Neural cell (in vitro differentiated cells): ENCODE measurements around the gene RIN3. TPM values are rescaled to one million over a fixed set of nuclear protein-coding genes. Genes with fewer than 3 reads are reported as not detected.

Source experiments
- H2AFZ ChIP-seq: fragments of 200-600, 300-800 bp; sonication (generic), shearing (Covaris generic); 2 replicates; pipeline ENCODE4 v1.6.0; 2014; ENCODE audit warnings: low read depth, mild to moderate bottlenecking, antibody characterized with exemption, low read length, moderate library complexity
- H3F3A ChIP-seq: fragments of 200-600 bp; shearing (Covaris generic); 2 replicates; pipeline ENCODE4 v1.6.1; 2016; ENCODE audit warnings: mild to moderate bottlenecking, moderate library complexity, mixed read lengths, antibody characterized with exemption, low read length; ENCODE audit not compliant: insufficient read depth, poor library complexity, severe bottlenecking
- H3K27ac ChIP-seq: fragments of 200-600, 300-800 bp; sonication (generic), shearing (Covaris generic); 2 replicates; pipeline ENCODE4 v1.5.1; 2014; ENCODE audit warnings: mild to moderate bottlenecking, low read length, moderate library complexity
- H3K27me3 ChIP-seq: fragments of 300-800, 200-600 bp; sonication (generic), shearing (Covaris generic); 2 replicates; pipeline ENCODE4 v1.6.0; 2014; ENCODE audit warnings: mild to moderate bottlenecking, low read depth, low read length, moderate library complexity; ENCODE audit not compliant: insufficient read depth
- H3K36me3 ChIP-seq: fragments of 300-800, 200-600 bp; sonication (generic), shearing (Covaris generic); 2 replicates; pipeline ENCODE4 v1.5.1; 2014; ENCODE audit warnings: mild to moderate bottlenecking, antibody characterized with exemption, low read length, moderate library complexity; ENCODE audit not compliant: insufficient read depth
- H3K4me2 ChIP-seq: fragments of 300-800, 200-600 bp; sonication (generic), shearing (Covaris generic); 2 replicates; pipeline ENCODE4 v1.6.0; 2014; ENCODE audit warnings: mild to moderate bottlenecking, low read length
- H3K4me3 ChIP-seq: fragments of 300-800, 200-600 bp; sonication (generic), shearing (Covaris generic); 2 replicates; pipeline ENCODE4 v1.5.1; 2014; ENCODE audit warnings: mild to moderate bottlenecking, low read length, moderate library complexity
- H3K79me2 ChIP-seq: fragments of 200-600 bp; shearing (Covaris generic); replicated peaks from 2 replicates; pipeline ENCODE4 v1.6.0; 2014; ENCODE audit warnings: mild to moderate bottlenecking, low read length, moderate library complexity; ENCODE audit not compliant: insufficient read depth
- H3K9ac ChIP-seq: fragments of 300-800, 200-600 bp; sonication (generic), shearing (Covaris generic); 2 replicates; pipeline ENCODE4 v1.6.1; 2016; ENCODE audit warnings: mild to moderate bottlenecking, low read length, mixed read lengths
- H3K9me2 ChIP-seq: fragments of 200-600 bp; shearing (Covaris generic); 2 replicates; pipeline ENCODE4 v1.6.1; 2016; ENCODE audit warnings: mild to moderate bottlenecking, low read length, mixed read lengths; ENCODE audit not compliant: insufficient read depth
- H3K9me3 ChIP-seq: fragments of 200-600, 300-800 bp; sonication (generic), shearing (Covaris generic); 2 replicates; pipeline ENCODE4 v1.6.1; 2016; ENCODE audit warnings: mild to moderate bottlenecking, mixed run types, low read length, moderate library complexity, mixed read lengths
- H4K20me1 ChIP-seq: fragments of 200-600 bp; shearing (Covaris generic); 2 replicates; pipeline ENCODE4 v1.6.1; 2016; ENCODE audit warnings: mild to moderate bottlenecking, mixed run types; ENCODE audit not compliant: insufficient read depth
- EP300 ChIP-seq: fragments of 450-650 bp; conservative IDR thresholded peaks from 2 replicates; pipeline ENCODE4 v1.6.1; 2014; ENCODE audit warnings: antibody characterized with exemption, mild to moderate bottlenecking, moderate library complexity; ENCODE audit not compliant: poor library complexity, severe bottlenecking
- EZH2 ChIP-seq: fragments of 200-600, 300-800 bp; shearing (Covaris generic), sonication (generic); IDR thresholded peaks from 2 replicates; pipeline ENCODE4 v1.6.1; 2014; ENCODE audit warnings: antibody characterized with exemption, low read length, borderline replicate concordance, mild to moderate bottlenecking; ENCODE audit not compliant: insufficient read depth, poor library complexity, severe bottlenecking
- MXI1 ChIP-seq: fragments of 450-650 bp; conservative IDR thresholded peaks from 2 replicates; pipeline ENCODE4 v1.6.1; 2014; ENCODE audit warnings: antibody characterized with exemption, mild to moderate bottlenecking; ENCODE audit not compliant: poor library complexity, severe bottlenecking
- POLR2AphosphoS5 ChIP-seq: IDR thresholded peaks from 2 replicates; pipeline ENCODE4 v1.6.1; 2012
- RAD21 ChIP-seq: fragments of 450-650 bp; conservative IDR thresholded peaks from 2 replicates; pipeline ENCODE4 v1.6.1; 2014; ENCODE audit warnings: antibody characterized with exemption, mild to moderate bottlenecking, moderate library complexity
- SMC3 ChIP-seq: fragments of 450-650 bp; conservative IDR thresholded peaks from 2 replicates; pipeline ENCODE4 v1.6.1; 2014; ENCODE audit warnings: antibody characterized with exemption, mild to moderate bottlenecking, moderate library complexity; ENCODE audit not compliant: poor library complexity
- TAF1 ChIP-seq: IDR thresholded peaks from 2 replicates; pipeline ENCODE4 v1.6.1; 2012; ENCODE audit warnings: low read depth
- polyA plus RNA-seq: library from polyadenylated mRNA; depleted of rRNA; stranded (reverse); fragments of >200 nt; gene quantifications from 2 replicates; pipeline ENCODE4 v1.2.3, GENCODE V29; 2014
- TF ChIP-seq, protein P1 (sequence below): fragments of 450-650 bp; IDR thresholded peaks from 2 replicates; pipeline ENCODE4 v1.5.1; 2014; ENCODE audit warnings: antibody characterized with exemption, mild to moderate bottlenecking, moderate library complexity; ENCODE audit not compliant: poor library complexity, severe bottlenecking
- TF ChIP-seq, protein P2 (sequence below): IDR thresholded peaks from 2 replicates; pipeline ENCODE4 v1.6.1; 2012; ENCODE audit warnings: borderline replicate concordance

RIN3 gene
- polyA plus RNA-seq, 1 donor from 2014 or later: not detected

DNA sequence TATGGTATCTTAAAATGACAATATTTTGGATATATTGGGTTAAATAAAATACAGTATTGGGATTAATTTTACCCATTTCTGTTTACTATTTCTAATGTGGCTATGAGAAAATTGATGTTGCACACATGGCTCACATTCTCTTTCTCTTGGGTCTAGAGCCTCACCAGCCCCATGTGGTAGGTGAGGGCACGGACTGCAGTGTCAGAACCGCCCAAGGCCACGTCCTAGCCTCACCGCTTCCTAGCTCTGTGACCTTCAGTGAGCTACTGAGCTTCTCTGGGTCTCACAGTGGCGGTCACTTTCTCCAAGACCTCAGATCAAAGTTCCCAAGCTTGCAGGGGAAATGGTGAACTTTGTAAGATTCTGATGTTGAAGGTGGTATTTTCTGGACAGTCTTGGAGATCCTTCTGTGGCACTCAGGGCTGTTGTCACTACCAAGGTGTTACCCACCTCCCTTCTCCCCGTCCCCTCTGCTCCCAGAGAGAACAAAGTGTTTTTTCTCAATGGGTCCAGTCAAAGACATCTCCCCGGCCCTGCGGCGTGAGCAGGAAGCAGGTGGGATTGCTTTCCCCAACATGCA, 87.6 kb downstream of the RIN3 start:
- Histone ChIP-seq H3K9ac (no peak overlapping the region), H3K9me3 (no peaks in the 10 kb centered on the region), H3K79me2 (no peaks in the 10 kb centered on the region), H3K4me3 (no peak overlapping the region), H4K20me1 (no peaks in the 10 kb centered on the region), H2AFZ (no peak overlapping the region), H3K4me2 (no peak overlapping the region), H3K27ac (no peak overlapping the region), H3F3A (no peaks in the 10 kb centered on the region), H3K9me2 (no peaks in the 10 kb centered on the region), H3K27me3 (no peaks in the 10 kb centered on the region), H3K36me3 (no peaks in the 10 kb centered on the region)
- TF ChIP-seq MXI1 (no peak), EP300 (no peak), POLR2AphosphoS5 (no peak), SMC3 (no peak), RAD21 (no peak), EZH2 (no peak), TAF1 (no peak)
- TF ChIP-seq, protein P1, sequence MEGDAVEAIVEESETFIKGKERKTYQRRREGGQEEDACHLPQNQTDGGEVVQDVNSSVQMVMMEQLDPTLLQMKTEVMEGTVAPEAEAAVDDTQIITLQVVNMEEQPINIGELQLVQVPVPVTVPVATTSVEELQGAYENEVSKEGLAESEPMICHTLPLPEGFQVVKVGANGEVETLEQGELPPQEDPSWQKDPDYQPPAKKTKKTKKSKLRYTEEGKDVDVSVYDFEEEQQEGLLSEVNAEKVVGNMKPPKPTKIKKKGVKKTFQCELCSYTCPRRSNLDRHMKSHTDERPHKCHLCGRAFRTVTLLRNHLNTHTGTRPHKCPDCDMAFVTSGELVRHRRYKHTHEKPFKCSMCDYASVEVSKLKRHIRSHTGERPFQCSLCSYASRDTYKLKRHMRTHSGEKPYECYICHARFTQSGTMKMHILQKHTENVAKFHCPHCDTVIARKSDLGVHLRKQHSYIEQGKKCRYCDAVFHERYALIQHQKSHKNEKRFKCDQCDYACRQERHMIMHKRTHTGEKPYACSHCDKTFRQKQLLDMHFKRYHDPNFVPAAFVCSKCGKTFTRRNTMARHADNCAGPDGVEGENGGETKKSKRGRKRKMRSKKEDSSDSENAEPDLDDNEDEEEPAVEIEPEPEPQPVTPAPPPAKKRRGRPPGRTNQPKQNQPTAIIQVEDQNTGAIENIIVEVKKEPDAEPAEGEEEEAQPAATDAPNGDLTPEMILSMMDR: no peak
- TF ChIP-seq, protein P2, sequence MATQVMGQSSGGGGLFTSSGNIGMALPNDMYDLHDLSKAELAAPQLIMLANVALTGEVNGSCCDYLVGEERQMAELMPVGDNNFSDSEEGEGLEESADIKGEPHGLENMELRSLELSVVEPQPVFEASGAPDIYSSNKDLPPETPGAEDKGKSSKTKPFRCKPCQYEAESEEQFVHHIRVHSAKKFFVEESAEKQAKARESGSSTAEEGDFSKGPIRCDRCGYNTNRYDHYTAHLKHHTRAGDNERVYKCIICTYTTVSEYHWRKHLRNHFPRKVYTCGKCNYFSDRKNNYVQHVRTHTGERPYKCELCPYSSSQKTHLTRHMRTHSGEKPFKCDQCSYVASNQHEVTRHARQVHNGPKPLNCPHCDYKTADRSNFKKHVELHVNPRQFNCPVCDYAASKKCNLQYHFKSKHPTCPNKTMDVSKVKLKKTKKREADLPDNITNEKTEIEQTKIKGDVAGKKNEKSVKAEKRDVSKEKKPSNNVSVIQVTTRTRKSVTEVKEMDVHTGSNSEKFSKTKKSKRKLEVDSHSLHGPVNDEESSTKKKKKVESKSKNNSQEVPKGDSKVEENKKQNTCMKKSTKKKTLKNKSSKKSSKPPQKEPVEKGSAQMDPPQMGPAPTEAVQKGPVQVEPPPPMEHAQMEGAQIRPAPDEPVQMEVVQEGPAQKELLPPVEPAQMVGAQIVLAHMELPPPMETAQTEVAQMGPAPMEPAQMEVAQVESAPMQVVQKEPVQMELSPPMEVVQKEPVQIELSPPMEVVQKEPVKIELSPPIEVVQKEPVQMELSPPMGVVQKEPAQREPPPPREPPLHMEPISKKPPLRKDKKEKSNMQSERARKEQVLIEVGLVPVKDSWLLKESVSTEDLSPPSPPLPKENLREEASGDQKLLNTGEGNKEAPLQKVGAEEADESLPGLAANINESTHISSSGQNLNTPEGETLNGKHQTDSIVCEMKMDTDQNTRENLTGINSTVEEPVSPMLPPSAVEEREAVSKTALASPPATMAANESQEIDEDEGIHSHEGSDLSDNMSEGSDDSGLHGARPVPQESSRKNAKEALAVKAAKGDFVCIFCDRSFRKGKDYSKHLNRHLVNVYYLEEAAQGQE: no peak

DNA sequence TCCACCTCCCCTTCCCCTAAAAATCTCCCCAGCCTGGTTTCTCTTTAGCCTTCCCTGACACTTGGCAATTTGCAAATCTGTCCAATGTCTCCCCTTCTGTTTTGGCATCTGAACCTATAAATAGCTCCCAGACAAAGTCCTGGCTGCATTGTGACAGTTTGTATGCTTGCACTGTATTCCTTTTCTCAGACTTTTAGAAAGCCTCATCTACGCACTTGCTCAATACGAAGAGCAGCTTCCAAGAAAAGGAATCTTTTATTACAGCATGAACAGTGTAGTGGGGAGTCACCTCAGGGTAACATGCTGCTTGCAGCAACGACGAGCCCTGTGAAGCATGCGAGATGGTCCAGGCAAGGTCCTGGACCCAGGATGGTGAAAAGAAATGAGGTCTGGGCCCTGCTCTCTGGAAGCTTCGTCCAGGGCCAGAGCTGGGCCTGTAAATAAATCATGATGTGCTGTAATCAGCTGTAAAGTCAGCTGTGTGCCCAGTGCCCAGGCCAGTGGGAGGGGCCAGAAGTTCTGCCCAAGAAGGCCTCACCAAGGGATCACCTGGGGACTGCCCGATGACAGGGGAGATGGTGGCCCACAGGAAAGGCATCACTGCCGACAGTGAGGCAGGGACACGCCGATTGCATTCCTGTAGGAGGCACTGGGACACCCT, 88.3 kb downstream of the RIN3 start:
- H3F3A ChIP-seq: no peaks in the 10 kb centered on the region
- no peaks in the 10 kb centered on the region for H4K20me1 ChIP-seq
- no peak overlapping the region for H3K4me3 ChIP-seq
- H3K36me3 ChIP-seq: no peaks in the 10 kb centered on the region
- H3K27ac ChIP-seq: no peak overlapping the region
- H3K79me2 ChIP-seq: no peaks in the 10 kb centered on the region
- H3K9me3 ChIP-seq: no peaks in the 10 kb centered on the region
- H3K27me3 ChIP-seq: no peaks in the 10 kb centered on the region
- no peaks in the 10 kb centered on the region for H3K9me2 ChIP-seq
- H3K9ac ChIP-seq: no peak overlapping the region
- no peak overlapping the region for H2AFZ ChIP-seq
- no peak overlapping the region for H3K4me2 ChIP-seq
- TF ChIP-seq, protein P2: no peak
- TF ChIP-seq SMC3: no peak
- TF ChIP-seq EZH2: no peak
- no peak for TF ChIP-seq EP300
- TF ChIP-seq, protein P1: no peak
- TF ChIP-seq MXI1: no peak
- no peak for TF ChIP-seq TAF1
- TF ChIP-seq RAD21: no peak
- TF ChIP-seq POLR2AphosphoS5: no peak
